IPS-20b (cell line): ENCODE data around the gene CDC42EP3.

Experiments used
- H3K27ac ChIP-seq: one replicate; pipeline ENCODE4 v1.5.1; 2013; ENCODE audit warnings: low read length
- H3K27me3 ChIP-seq: 2 replicates; pipeline ENCODE4 v1.6.1; 2013; ENCODE audit warnings: mild to moderate bottlenecking, low read length, inconsistent platforms; ENCODE audit not compliant: insufficient read depth
- H3K36me3 ChIP-seq: 2 replicates; pipeline ENCODE4 v1.6.1; 2013; ENCODE audit warnings: low read depth, mild to moderate bottlenecking, inconsistent platforms, low read length, moderate library complexity; ENCODE audit not compliant: insufficient read depth
- H3K4me1 ChIP-seq: 2 replicates; pipeline ENCODE4 v1.6.1; 2013; ENCODE audit warnings: mild to moderate bottlenecking, control low read depth, inconsistent platforms, low read length, moderate library complexity; ENCODE audit not compliant: insufficient read depth
- H3K4me3 ChIP-seq: 2 replicates; pipeline ENCODE4 v1.5.1; 2013; ENCODE audit warnings: mild to moderate bottlenecking, low read length, inconsistent platforms
- H3K9ac ChIP-seq: 2 replicates; pipeline ENCODE4 v1.6.1; 2013; ENCODE audit warnings: low read depth, mild to moderate bottlenecking, inconsistent platforms, low read length, moderate library complexity
- H3K9me3 ChIP-seq: 2 replicates; pipeline ENCODE4 v1.6.1; 2013; ENCODE audit warnings: mild to moderate bottlenecking, low read depth, low read length, inconsistent platforms; ENCODE audit not compliant: insufficient read depth

The CDC42EP3 gene

DNA sequence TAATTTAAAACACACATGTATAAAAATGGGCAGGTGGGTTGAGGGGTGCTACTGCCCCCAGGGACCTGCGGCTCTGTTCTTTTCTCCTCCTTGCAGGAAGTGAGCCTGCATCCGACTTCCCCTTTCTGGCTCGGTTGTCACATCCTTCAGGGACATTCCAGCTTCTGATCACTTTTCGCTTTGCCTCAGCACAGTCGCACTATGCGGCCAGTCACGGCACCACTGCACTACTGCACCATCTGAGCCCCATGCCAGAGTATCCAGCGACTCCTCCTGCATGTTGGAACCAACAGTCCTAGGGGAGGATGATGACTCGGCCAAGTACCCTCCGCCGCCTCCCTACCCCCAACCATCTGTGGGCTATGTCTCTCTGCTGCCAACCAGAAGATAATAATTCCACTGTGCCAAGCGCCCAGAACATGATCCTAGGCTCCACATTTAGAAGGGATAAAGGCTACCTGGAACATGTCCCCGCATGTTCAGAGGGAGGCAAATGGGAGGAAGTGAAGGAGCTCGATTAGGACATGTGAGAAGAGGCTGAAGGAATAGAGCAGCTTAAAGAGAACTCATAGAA, 17.6 kb downstream of the CDC42EP3 start:
- no peak overlapping the region for H3K9ac ChIP-seq
- no peaks in the 10 kb centered on the region for H3K9me3 ChIP-seq
- H3K36me3 ChIP-seq, result no peaks in the 10 kb centered on the region; the same call in 1 of the 2 replicates
- 0 out of 2 replicates have a peak, but pooled peaks cover 8% of the 10 kb centered on the region for H3K27me3 ChIP-seq
- H3K4me1 ChIP-seq, result peaks cover 59% of the 10 kb centered on the region
- no peak overlapping the region for H3K27ac ChIP-seq
- peak overlapping the region; percentile 55; the same call in 1 of the 2 replicates for H3K4me3 ChIP-seq

DNA sequence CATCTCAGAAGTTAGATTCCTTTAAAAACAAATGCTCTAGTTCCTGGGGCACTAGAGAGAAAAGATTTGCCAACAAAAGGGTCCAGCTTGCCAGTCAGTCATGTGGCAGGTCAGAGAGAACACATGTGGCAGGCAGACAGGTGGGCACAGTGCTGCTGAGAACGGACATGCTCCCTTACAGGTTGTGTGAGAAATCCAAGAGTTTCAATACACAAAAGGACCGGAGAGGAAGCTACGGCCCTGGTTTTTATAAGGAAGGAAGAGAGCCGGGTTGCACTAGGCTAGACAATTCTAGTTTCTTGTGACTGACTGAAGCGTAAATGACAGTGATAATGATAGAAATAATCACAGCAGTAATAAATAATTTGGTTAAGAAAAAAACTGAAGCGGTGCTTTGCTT, 18.3 kb downstream of the CDC42EP3 start:
- Histone ChIP-seq H3K27ac (no peak overlapping the region), H3K4me1 (peaks cover 52% of the 10 kb centered on the region), H3K9ac (no peak overlapping the region), H3K9me3 (no peaks in the 10 kb centered on the region), H3K36me3 (peaks cover 6% of the 10 kb centered on the region; the same call in 1 of the 2 replicates), H3K27me3 (0 out of 2 replicates have a peak, but pooled peaks cover 8% of the 10 kb centered on the region), H3K4me3 (no peak overlapping the region)

DNA sequence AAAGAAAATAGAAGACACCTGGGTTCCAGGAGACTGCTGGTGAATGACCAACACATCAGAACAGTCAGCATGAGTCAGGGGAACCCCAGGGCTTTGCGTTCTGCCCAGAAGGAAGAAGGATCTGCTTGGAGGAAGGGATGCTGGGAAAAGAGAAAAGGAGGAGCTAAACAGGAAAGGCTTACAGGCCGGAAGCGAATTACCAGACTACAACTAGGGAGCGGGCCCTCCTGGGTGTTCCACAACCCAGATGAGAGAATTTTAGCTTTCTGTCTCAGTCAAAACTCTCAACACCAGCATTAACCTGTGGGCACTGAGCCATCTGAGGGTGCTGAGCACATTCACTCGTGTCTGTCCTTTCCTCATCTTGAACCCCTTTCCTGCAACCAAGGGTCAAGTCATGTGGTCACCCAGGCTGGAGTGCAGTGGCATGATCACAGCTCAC, 19.2 kb downstream of the CDC42EP3 start:
- peaks cover 14% of the 10 kb centered on the region; the same call in 1 of the 2 replicates for H3K36me3 ChIP-seq
- H3K27me3 ChIP-seq, result 0 out of 2 replicates have a peak, but pooled peaks cover 8% of the 10 kb centered on the region
- no peak overlapping the region for H3K4me3 ChIP-seq
- H3K9me3 ChIP-seq, result no peaks in the 10 kb centered on the region
- no peak overlapping the region for H3K9ac ChIP-seq
- H3K27ac ChIP-seq, result no peak overlapping the region
- H3K4me1 ChIP-seq, result peaks cover 44% of the 10 kb centered on the region

DNA sequence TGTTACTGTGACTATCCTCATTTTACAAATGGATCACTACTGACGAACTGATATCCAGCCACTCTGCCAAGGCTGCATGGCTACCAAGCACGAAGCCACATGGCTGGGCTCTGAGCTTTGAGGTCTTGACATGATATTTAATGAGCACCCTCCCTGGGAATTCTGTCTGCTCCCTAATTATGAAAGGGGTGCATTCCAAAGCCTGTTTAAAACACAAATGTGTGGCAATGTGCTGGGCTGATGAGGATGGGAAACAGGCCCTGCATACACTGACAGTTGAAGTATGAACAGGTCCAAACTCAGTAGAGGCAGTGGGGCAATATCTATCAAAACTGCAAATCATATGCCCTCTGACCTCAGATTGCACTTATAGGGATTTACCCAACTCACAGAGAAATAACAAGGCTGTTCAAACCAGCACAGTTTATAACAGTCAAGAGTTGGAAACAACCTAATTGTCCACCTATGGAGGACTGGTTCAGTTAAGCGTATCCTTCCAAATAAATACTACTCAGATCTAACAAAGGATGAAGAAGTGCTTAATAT, 20.8 kb downstream of the CDC42EP3 start:
- 0 out of 2 replicates have a peak, but pooled peaks cover under 1% of the 10 kb centered on the region for H3K27me3 ChIP-seq
- H3K9ac ChIP-seq, result no peak overlapping the region
- no peak overlapping the region for H3K27ac ChIP-seq
- no peak overlapping the region for H3K4me3 ChIP-seq
- no peaks in the 10 kb centered on the region; the same call in 1 of the 2 replicates for H3K9me3 ChIP-seq
- peaks cover 31% of the 10 kb centered on the region for H3K4me1 ChIP-seq
- peaks cover 30% of the 10 kb centered on the region for H3K36me3 ChIP-seq

DNA sequence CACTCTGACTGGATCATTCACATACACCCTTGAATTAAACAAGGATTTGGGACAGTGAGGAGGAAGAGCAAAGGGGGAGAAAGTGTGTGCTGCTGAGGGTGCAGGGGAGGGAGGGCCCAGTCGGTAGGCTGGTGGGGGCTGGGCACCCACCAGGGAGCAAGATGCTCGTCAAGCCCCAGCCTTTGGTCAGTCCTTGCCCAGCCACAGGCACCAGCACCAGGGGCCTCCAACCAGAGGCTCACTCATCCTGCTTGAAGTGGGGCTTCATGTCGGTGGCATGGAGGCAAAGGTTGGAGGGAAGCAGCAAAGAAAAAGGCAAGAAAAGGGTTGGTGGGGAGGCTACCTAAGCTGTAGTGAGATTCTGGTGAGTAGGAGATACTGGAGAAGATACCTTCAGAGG, 21.9 kb downstream of the CDC42EP3 start:
- H3K36me3 ChIP-seq, result peaks cover 42% of the 10 kb centered on the region
- no peak overlapping the region for H3K4me3 ChIP-seq
- H3K9ac ChIP-seq, result no peak overlapping the region
- H3K9me3 ChIP-seq, result no peaks in the 10 kb centered on the region; the same call in 1 of the 2 replicates
- H3K27ac ChIP-seq, result no peak overlapping the region
- H3K27me3 ChIP-seq, result no peaks in the 10 kb centered on the region
- peaks cover 20% of the 10 kb centered on the region for H3K4me1 ChIP-seq

GRCh38 chr2:37648331-37649011, 23.0 kb downstream of the CDC42EP3 start:
- Histone ChIP-seq H3K4me3 (no peak overlapping the region), H3K36me3 (peaks cover 48% of the 10 kb centered on the region), H3K27me3 (no peaks in the 10 kb centered on the region), H3K9ac (no peak overlapping the region), H3K9me3 (no peaks in the 10 kb centered on the region; the same call in 1 of the 2 replicates), H3K27ac (no peak overlapping the region), H3K4me1 (peaks cover 11% of the 10 kb centered on the region)

DNA sequence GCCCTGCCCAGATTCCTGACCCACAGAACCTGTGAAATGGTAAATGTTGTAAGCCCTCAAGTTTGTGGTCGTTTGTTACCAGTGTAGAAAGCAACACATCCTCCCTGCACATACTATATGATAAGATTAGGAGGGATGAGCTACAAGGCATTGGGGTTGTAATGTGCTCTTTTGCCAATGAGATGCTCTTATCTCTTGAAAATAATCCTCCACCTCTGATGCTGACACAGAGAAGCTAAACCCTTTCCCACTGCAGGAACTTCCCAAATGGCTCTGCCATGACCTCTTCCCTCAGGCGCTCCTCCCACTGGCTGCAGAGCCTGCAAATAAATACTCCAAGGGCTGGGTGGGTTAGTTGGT, 23.5 kb downstream of the CDC42EP3 start:
- Histone ChIP-seq H3K9ac (no peak overlapping the region), H3K27ac (no peak overlapping the region), H3K4me1 (peaks cover 5% of the 10 kb centered on the region), H3K27me3 (no peaks in the 10 kb centered on the region), H3K36me3 (peaks cover 48% of the 10 kb centered on the region), H3K9me3 (no peaks in the 10 kb centered on the region; the same call in 1 of the 2 replicates), H3K4me3 (no peak overlapping the region)

GRCh38 chr2:37645836-37646235, 25.6 kb downstream of the CDC42EP3 start:
- Histone ChIP-seq H3K9me3 (no peaks in the 10 kb centered on the region; the same call in 1 of the 2 replicates), H3K36me3 (peaks cover 48% of the 10 kb centered on the region), H3K27me3 (no peaks in the 10 kb centered on the region), H3K9ac (no peak overlapping the region), H3K4me3 (no peak overlapping the region), H3K27ac (no peak overlapping the region), H3K4me1 (no peaks in the 10 kb centered on the region)

- H3K9me3 ChIP-seq, result no peaks in the 10 kb centered on the region; the same call in 1 of the 2 replicates
- H3K9ac ChIP-seq, result no peak overlapping the region
- H3K27ac ChIP-seq, result no peak overlapping the region
- H3K27me3 ChIP-seq, result no peaks in the 10 kb centered on the region
- H3K4me3 ChIP-seq, result no peak overlapping the region
- H3K36me3 ChIP-seq, result peaks cover 48% of the 10 kb centered on the region
- H3K4me1 ChIP-seq, result no peaks in the 10 kb centered on the region
Measured at GRCh38 chr2:37645362-37645761, 26.1 kb downstream of the CDC42EP3 start.

- peaks cover 48% of the 10 kb centered on the region for H3K36me3 ChIP-seq
- H3K27me3 ChIP-seq, result no peaks in the 10 kb centered on the region
- H3K4me3 ChIP-seq, result no peak overlapping the region
- no peaks in the 10 kb centered on the region; the same call in 1 of the 2 replicates for H3K9me3 ChIP-seq
- no peaks in the 10 kb centered on the region for H3K4me1 ChIP-seq
- H3K27ac ChIP-seq, result no peak overlapping the region
- no peak overlapping the region for H3K9ac ChIP-seq
Measured at GRCh38 chr2:37644191-37644590, 27.3 kb downstream of the CDC42EP3 start.

DNA sequence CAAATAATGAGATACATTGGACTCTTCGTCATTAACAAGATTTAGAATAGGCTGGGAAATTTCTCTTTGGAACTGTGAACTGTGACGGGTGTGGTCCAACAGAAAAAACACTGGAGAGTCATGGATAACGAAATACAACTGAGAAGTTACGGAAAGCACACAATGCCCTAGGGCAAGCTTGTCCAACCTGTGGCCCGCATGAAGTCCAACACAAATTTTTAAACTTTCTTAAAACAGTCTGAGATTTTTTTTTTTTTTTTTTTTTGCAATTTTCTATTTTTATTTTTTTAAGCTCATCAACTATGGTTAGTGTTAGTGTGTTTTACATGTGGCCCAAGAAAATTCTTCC, 27.7 kb downstream of the CDC42EP3 start:
- Histone ChIP-seq H3K4me1 (no peaks in the 10 kb centered on the region), H3K27ac (no peak overlapping the region), H3K36me3 (peaks cover 48% of the 10 kb centered on the region), H3K9ac (no peak overlapping the region), H3K27me3 (no peaks in the 10 kb centered on the region), H3K4me3 (no peak overlapping the region), H3K9me3 (no peaks in the 10 kb centered on the region; the same call in 1 of the 2 replicates)
